SK-N-SH (cell line): ENCODE data around the gene METTL14. TPM values are rescaled to one million over a fixed set of nuclear protein-coding genes. Genes with fewer than 3 reads are reported as not detected.

ENCODE experiments used
- CTCF ChIA-PET: fragments of 300-600, 350-600 bp; formaldehyde crosslinking; extraction: SDS; loops from one replicate; lab custom pipeline; 2021; lab: Yijun Ruan, JAX
- POLR2A ChIA-PET: fragments of 350-600 bp; sonication (Branson Sonifier 250); formaldehyde crosslinking; extraction: SDS; loops from one replicate; lab custom pipeline; 2020; ENCODE audit warnings: antibody characterized with exemption, inconsistent platforms; lab: Yijun Ruan, JAX
- DNase-seq: peaks from one replicate; pipeline ENCODE4 v3.0.0; 2012
- H2AFZ ChIP-seq: fragments of 200-600 bp; sonication (generic); 2 replicates; pipeline ENCODE4 v1.8.1; 2016; ENCODE audit warnings: antibody characterized with exemption, mild to moderate bottlenecking, low read depth
- H3F3A ChIP-seq: fragments of 200-600 bp; sonication (generic); replicated peaks from 2 replicates; pipeline ENCODE3; 2016; ENCODE audit warnings: antibody characterized with exemption, mild to moderate bottlenecking; ENCODE audit not compliant: insufficient read depth
- H3K27ac ChIP-seq, 2 experiments: fragments of 200-500 bp in 1 of 2; fragments of 200-600 bp in 1 of 2; sonication (Bioruptor generic) in 1 of 2; sonication (generic), shearing (Covaris generic) in 1 of 2; 2 replicates each; pipeline versions ENCODE4 v1.5.1 to v1.6.1; 2014 to 2016; ENCODE audit warnings: low read depth in 2 of 2, inconsistent platforms in 1 of 2, low read length in 1 of 2, mild to moderate bottlenecking in 1 of 2, mixed read lengths in 1 of 2
- H3K27me3 ChIP-seq: fragments of 200-600 bp; sonication (generic), shearing (Covaris generic); 2 replicates; pipeline ENCODE4 v1.6.1; 2016; ENCODE audit warnings: mixed run types; ENCODE audit not compliant: insufficient read depth
- H3K36me3 ChIP-seq, 2 experiments: fragments of 200-500 bp in 1 of 2; fragments of 200-600 bp in 1 of 2; sonication (Bioruptor generic) in 1 of 2; sonication (generic) in 1 of 2; replicated peaks in 1 of 2; 2 replicates each; pipeline versions ENCODE3 to v1.5.1; 2014 to 2016; ENCODE audit warnings: low read length in 1 of 2, mild to moderate bottlenecking in 1 of 2; ENCODE audit not compliant: insufficient read depth in 2 of 2, control insufficient read depth in 1 of 2
- H3K4me1 ChIP-seq, 2 experiments: fragments of 200-500 bp in 1 of 2; fragments of 200-600 bp in 1 of 2; sonication (Bioruptor generic) in 1 of 2; sonication (generic), shearing (Covaris generic) in 1 of 2; 2 replicates each; pipeline versions ENCODE4 v1.5.1 to v1.6.1; 2014 to 2016; ENCODE audit warnings: low read depth in 1 of 2, low read length in 1 of 2, mixed run types in 1 of 2; ENCODE audit not compliant: insufficient read depth in 2 of 2, control insufficient read depth in 1 of 2
- H3K4me2 ChIP-seq: fragments of 200-600 bp; sonication (generic), shearing (Covaris generic); 2 replicates; pipeline ENCODE4 v1.6.1; 2017; ENCODE audit warnings: mixed run types
- H3K4me3 ChIP-seq, 2 experiments: fragments of 200-500 bp in 1 of 2; fragments of 200-600 bp in 1 of 2; sonication (Bioruptor generic) in 1 of 2; sonication (generic), shearing (Covaris generic) in 1 of 2; 2 replicates each; pipeline versions ENCODE4 v1.5.1 to v1.8.1; 2014 to 2016; ENCODE audit warnings: low read depth in 2 of 2, inconsistent platforms in 1 of 2, low read length in 1 of 2, mild to moderate bottlenecking in 1 of 2, mixed read lengths in 1 of 2, moderate library complexity in 1 of 2
- H3K79me2 ChIP-seq: fragments of 200-600 bp; sonication (generic); 2 replicates; pipeline ENCODE4 v1.8.1; 2017; ENCODE audit warnings: mild to moderate bottlenecking; ENCODE audit not compliant: insufficient read depth
- H3K9ac ChIP-seq: fragments of 200-600 bp; sonication (generic); 2 replicates; pipeline ENCODE4 v1.6.1; 2017; ENCODE audit warnings: mixed run types
- H3K9me2 ChIP-seq: fragments of 200-600 bp; sonication (generic); 2 replicates; pipeline ENCODE4 v1.6.1; 2017; ENCODE audit warnings: mixed run types
- H3K9me3 ChIP-seq: fragments of 200-600 bp; sonication (generic); 2 replicates; pipeline ENCODE4 v1.6.1; 2017; ENCODE audit warnings: mixed run types, mild to moderate bottlenecking, moderate library complexity
- H4K20me1 ChIP-seq: fragments of 200-600 bp; sonication (generic); 2 replicates; pipeline ENCODE4 v1.6.1; 2017; ENCODE audit warnings: mild to moderate bottlenecking, mixed run types; ENCODE audit not compliant: insufficient read depth
- CTCF ChIP-seq: fragments of 200-600 bp; sonication (generic); IDR thresholded peaks from 2 replicates; pipeline ENCODE4 v1.6.1; 2017; ENCODE audit warnings: antibody characterized with exemption, mild to moderate bottlenecking, moderate library complexity
- EP300 ChIP-seq, 2 experiments: IDR thresholded peaks; 2 replicates each; pipeline versions ENCODE4 v1.4.0 to v1.6.1; 2012; ENCODE audit warnings: borderline replicate concordance in 1 of 2, low read depth in 1 of 2, low read length in 1 of 2
- EZH2phosphoT487 ChIP-seq: fragments of 200-600 bp; sonication (generic); IDR thresholded peaks from 2 replicates; pipeline ENCODE4 v1.6.1; 2017; ENCODE audit warnings: low read depth, mixed run types, mild to moderate bottlenecking, antibody characterized with exemption, moderate library complexity, borderline replicate concordance
- FOSL2 ChIP-seq: IDR thresholded peaks from 2 replicates; pipeline ENCODE4 v1.4.0; 2012; ENCODE audit warnings: low read depth, mild to moderate bottlenecking, moderate library complexity, borderline replicate concordance
- FOXJ3 ChIP-seq: sonication (generic); formaldehyde crosslinking; IDR thresholded peaks from 2 replicates; pipeline ENCODE4 v1.5.1; 2020; ENCODE audit warnings: mild to moderate bottlenecking, missing genetic modification reagents
- FOXM1 ChIP-seq: IDR thresholded peaks from 2 replicates; pipeline ENCODE4 v1.4.0; 2012; ENCODE audit warnings: low read depth, mild to moderate bottlenecking
- IRF3 ChIP-seq: fragments of 150-350 bp; IDR thresholded peaks from 2 replicates; pipeline ENCODE4 v1.6.1; 2016; ENCODE audit warnings: mild to moderate bottlenecking, low read depth, low read length
- JUND ChIP-seq: IDR thresholded peaks from 2 replicates; pipeline ENCODE4 v1.4.0; 2012
- MAX ChIP-seq: IDR thresholded peaks from 2 replicates; pipeline ENCODE4 v1.4.0; 2012; ENCODE audit warnings: low read depth
- MEF2A ChIP-seq: IDR thresholded peaks from 2 replicates; pipeline ENCODE4 v1.4.0; 2012; ENCODE audit warnings: low read depth, borderline replicate concordance
- MXI1 ChIP-seq: IDR thresholded peaks from 2 replicates; pipeline ENCODE4 v1.6.1; 2012; ENCODE audit warnings: mild to moderate bottlenecking, low read depth, low read length, improper control_type of control experiment
- NRF1 ChIP-seq: IDR thresholded peaks from 2 replicates; pipeline ENCODE4 v1.6.1; 2012; ENCODE audit warnings: low read depth, mild to moderate bottlenecking, low read length
- POLR2AphosphoS5 ChIP-seq: IDR thresholded peaks from 2 replicates; pipeline ENCODE4 v1.6.1; 2012; ENCODE audit warnings: low read depth, low read length
- REST ChIP-seq: IDR thresholded peaks from 2 replicates; pipeline ENCODE4 v1.6.1; 2012; ENCODE audit warnings: mild to moderate bottlenecking, low read depth, low read length, moderate library complexity
- SIN3A ChIP-seq: IDR thresholded peaks from 2 replicates; pipeline ENCODE4 v1.6.1; 2012; ENCODE audit warnings: low read depth, mild to moderate bottlenecking, low read length, moderate library complexity, borderline replicate concordance
- SMC3 ChIP-seq: IDR thresholded peaks from 2 replicates; pipeline ENCODE4 v1.6.1; 2012; ENCODE audit warnings: low read depth, low read length, improper control_type of control experiment
- TCF12 ChIP-seq: IDR thresholded peaks from 2 replicates; pipeline ENCODE4 v1.4.0; 2012
- YY1 ChIP-seq: IDR thresholded peaks from 2 replicates; pipeline ENCODE4 v1.4.0; 2012; ENCODE audit warnings: low read depth, mild to moderate bottlenecking
- WGBS: methylation state at CpG from one replicate; pipeline ENCODE4 v1.1.6; 2017; ENCODE audit warnings: low lambda C conversion rate; 5-methylcytosine and 5-hydroxymethylcytosine counted together
- polyA plus RNA-seq, 3 experiments: library from polyadenylated mRNA; depleted of rRNA; stranded (reverse); fragments of >200 nt; gene quantifications; 2 replicates each; pipeline ENCODE4 v1.2.3, GENCODE V29; 2012

The METTL14 gene
- polyA plus RNA-seq, 1 of the 3 experiments (the other 2 are of a cell fraction): 11.0 TPM

- TF ChIP-seq MAX: no peak
- no peak for TF ChIP-seq REST
- TF ChIP-seq MXI1: no peak
- TF ChIP-seq YY1: no peak
- TF ChIP-seq NRF1: no peak
- no peak for TF ChIP-seq EZH2phosphoT487
- TF ChIP-seq POLR2AphosphoS5: no peak
- no peak for TF ChIP-seq FOXJ3 (CRISPR knock-in tag)
- peak; percentile 67 for TF ChIP-seq TCF12
- no peak for TF ChIP-seq MEF2A
- no peak for TF ChIP-seq SMC3
- 0 out of 2 replicates have a peak, but pooled peaks have one; percentile 5 for TF ChIP-seq JUND
- no peak for TF ChIP-seq SIN3A
Observed at GRCh38 chr4:118759481-118759880, 74.3 kb downstream of the METTL14 start (continued).

- Histone ChIP-seq H3F3A (peaks cover 37% of the 10 kb centered on the region), H3K79me2 (peaks cover 70% of the 10 kb centered on the region), H4K20me1 (peaks cover 5% of the 10 kb centered on the region; the same call in 1 of the 2 replicates), H3K4me1 (peaks cover 68 to 76% of the 10 kb centered on the region in 2 experiments), H3K36me3 (peaks cover 35 to 65% of the 10 kb centered on the region in 2 experiments), H3K4me3 (no peak overlapping the region), H3K9ac (no peak overlapping the region), H3K4me2 (peak overlapping the region; percentile 29; the same call in 1 of the 2 replicates), H2AFZ (no peak overlapping the region)
- DNase-seq: no peak
- 97% methylated on average over 3 of the region's 3 CpGs for WGBS
- CTCF ChIA-PET: interaction anchor here (0.7 to 1.3 kb wide), 3 partner anchors 9 to 209 kb away, joined by 3 to 4 read pairs (median 3); partner anchors contain the start of gene SEC24D
- TF ChIP-seq SMC3: no peak
- TF ChIP-seq FOXM1: no peak
- no peak for TF ChIP-seq TCF12
- TF ChIP-seq MXI1: no peak
- no peak for TF ChIP-seq EP300 (IDR thresholded peaks at IDR 0.05; ENCODE audit: borderline replicate concordance in 1 of 2, low read depth in 1 of 2, low read length in 1 of 2)
- TF ChIP-seq IRF3: no peak
- TF ChIP-seq FOSL2: no peak
- no peak for TF ChIP-seq CTCF
- no peak for TF ChIP-seq JUND
- TF ChIP-seq, all 33 proteins: peak for 0
- Histone ChIP-seq H3K27ac (peak overlapping the region; percentile 69 to 99; a peak in 3 of 4 replicates), H3K27me3 (no peaks in the 10 kb centered on the region), H3K9me2 (no peaks in the 10 kb centered on the region), H3K9me3 (no peaks in the 10 kb centered on the region)
- POLR2A ChIA-PET: no interaction called here
Observed at GRCh38 chr4:118760092-118760491, 74.9 kb downstream of the METTL14 start.
